ENCODE data around the gene COPE.

- TF ChIP-seq ELF4 (IDR thresholded peaks at IDR 0.05) (no peak), SP1 (IDR thresholded peaks at IDR 0.05) (no peak), ARNT (IDR thresholded peaks at IDR 0.05) (no peak), ZNF384 (IDR thresholded peaks at IDR 0.05) (no peak), SUZ12 (IDR thresholded peaks at IDR 0.05) (no peak), HDGF (IDR thresholded peaks at IDR 0.05; ENCODE audit: borderline replicate concordance) (no peak), FOXK2 (IDR thresholded peaks at IDR 0.05) (no peak), FOXA1 (IDR thresholded peaks at IDR 0.05) (no peak), BHLHE40 (IDR thresholded peaks at IDR 0.05; ENCODE audit: borderline replicate concordance) (no peak), L3MBTL2 (conservative IDR thresholded peaks at IDR 0.05) (no peak), FOXM1 (IDR thresholded peaks at IDR 0.05; ENCODE audit: borderline replicate concordance) (no peak), LEF1 (IDR thresholded peaks at IDR 0.05; ENCODE audit: borderline replicate concordance) (no peak), NFRKB (IDR thresholded peaks at IDR 0.05) (no peak)
- TF ChIP-seq, protein P1, sequence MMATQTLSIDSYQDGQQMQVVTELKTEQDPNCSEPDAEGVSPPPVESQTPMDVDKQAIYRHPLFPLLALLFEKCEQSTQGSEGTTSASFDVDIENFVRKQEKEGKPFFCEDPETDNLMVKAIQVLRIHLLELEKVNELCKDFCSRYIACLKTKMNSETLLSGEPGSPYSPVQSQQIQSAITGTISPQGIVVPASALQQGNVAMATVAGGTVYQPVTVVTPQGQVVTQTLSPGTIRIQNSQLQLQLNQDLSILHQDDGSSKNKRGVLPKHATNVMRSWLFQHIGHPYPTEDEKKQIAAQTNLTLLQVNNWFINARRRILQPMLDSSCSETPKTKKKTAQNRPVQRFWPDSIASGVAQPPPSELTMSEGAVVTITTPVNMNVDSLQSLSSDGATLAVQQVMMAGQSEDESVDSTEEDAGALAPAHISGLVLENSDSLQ (IDR thresholded peaks at IDR 0.05) = no peak
These were observed 24.0 kb downstream of the COPE start for GRCh38 chr19:18895038-18895823.
